ENCODE data around the gene TSGA10. TPM values are rescaled to one million over a fixed set of nuclear protein-coding genes. Genes with fewer than 3 reads are reported as not detected.

The TSGA10 gene
- total and polyA plus RNA-seq, 2 donors from 2014 or later = 5.3 to 16.1 TPM

DNA sequence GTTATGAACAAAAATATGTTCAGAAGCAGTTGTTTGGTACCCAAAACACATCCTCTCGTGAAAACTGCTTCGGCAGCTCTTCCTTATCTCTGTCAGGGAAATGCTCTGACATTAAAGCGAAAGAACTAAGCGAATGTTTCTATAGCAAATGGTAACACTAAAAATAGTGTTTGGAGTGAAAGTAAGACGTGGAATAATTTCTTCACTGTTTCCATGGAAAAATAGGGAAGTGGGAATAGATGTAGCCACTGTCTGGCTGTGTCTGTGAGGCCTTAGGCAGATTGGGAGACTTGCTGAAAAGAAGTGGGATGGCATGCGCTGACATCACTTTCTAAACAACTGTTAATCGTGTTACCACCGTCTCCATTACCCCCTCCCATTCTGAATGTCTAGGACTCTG is 207.2 kb downstream of the TSGA10 start:
- no peak overlapping the region for H3K4me3 ChIP-seq (ENCODE audit: low read length in 3 of 3)

More for the DNA sequence above, 207.2 kb downstream of the TSGA10 start:
- DNase-seq (no peak), FAIRE-seq (no peak)
- H3K9ac ChIP-seq (ENCODE audit: low read length in 3 of 3) = no peak overlapping the region
- intact Hi-C loops (cut with DNase I) = no loop called here
- TF ChIP-seq, protein P1, sequence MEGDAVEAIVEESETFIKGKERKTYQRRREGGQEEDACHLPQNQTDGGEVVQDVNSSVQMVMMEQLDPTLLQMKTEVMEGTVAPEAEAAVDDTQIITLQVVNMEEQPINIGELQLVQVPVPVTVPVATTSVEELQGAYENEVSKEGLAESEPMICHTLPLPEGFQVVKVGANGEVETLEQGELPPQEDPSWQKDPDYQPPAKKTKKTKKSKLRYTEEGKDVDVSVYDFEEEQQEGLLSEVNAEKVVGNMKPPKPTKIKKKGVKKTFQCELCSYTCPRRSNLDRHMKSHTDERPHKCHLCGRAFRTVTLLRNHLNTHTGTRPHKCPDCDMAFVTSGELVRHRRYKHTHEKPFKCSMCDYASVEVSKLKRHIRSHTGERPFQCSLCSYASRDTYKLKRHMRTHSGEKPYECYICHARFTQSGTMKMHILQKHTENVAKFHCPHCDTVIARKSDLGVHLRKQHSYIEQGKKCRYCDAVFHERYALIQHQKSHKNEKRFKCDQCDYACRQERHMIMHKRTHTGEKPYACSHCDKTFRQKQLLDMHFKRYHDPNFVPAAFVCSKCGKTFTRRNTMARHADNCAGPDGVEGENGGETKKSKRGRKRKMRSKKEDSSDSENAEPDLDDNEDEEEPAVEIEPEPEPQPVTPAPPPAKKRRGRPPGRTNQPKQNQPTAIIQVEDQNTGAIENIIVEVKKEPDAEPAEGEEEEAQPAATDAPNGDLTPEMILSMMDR (IDR thresholded peaks at IDR 0.05; ENCODE audit: borderline replicate concordance, extremely low read depth, insufficient read depth) = no peak
- no peak overlapping the region for H3K27ac ChIP-seq (ENCODE audit: low read depth in 2 of 2, low read length in 2 of 2)
- no peaks in the 10 kb centered on the region for H3K4me1 ChIP-seq (ENCODE audit: control insufficient read depth in 2 of 3, insufficient read depth in 2 of 3, low read depth in 1 of 3, low read length in 3 of 3)
- no peaks in the 10 kb centered on the region for H3K9me3 ChIP-seq (ENCODE audit: control insufficient read depth in 2 of 3, insufficient read depth in 1 of 3, low read length in 3 of 3)
- no peaks in the 10 kb centered on the region for H3K27me3 ChIP-seq (ENCODE audit: control insufficient read depth, insufficient read depth, low read length)
- H3K36me3 ChIP-seq (ENCODE audit: control insufficient read depth in 2 of 3, insufficient read depth in 3 of 3, low read length in 3 of 3) = no peaks in the 10 kb centered on the region

Other genes with a start within 250 kb of the TSGA10 start
- gene CRACDL, start 218.7 kb downstream of the TSGA10 start, total RNA-seq = 14.8 TPM
- gene CRACDL, start 218.7 kb downstream of the TSGA10 start, polyA plus RNA-seq (ENCODE audit: insufficient read depth, low read depth, low replicate concordance) = 4.3 TPM
- gene C2orf15, start 13.2 kb downstream of the TSGA10 start, total RNA-seq = 6.3 TPM
- gene C2orf15, start 13.2 kb downstream of the TSGA10 start, polyA plus RNA-seq (ENCODE audit: insufficient read depth, low read depth, low replicate concordance) = 6.6 TPM
- gene LIPT1, start within 50 bp of the TSGA10 start, total RNA-seq = 10.3 TPM
- gene LIPT1, start within 50 bp of the TSGA10 start, polyA plus RNA-seq (ENCODE audit: insufficient read depth, low read depth, low replicate concordance) = 12.2 TPM
- 29.1 TPM for gene MITD1, start 26.1 kb upstream of the TSGA10 start, total RNA-seq
- gene MITD1, start 26.1 kb upstream of the TSGA10 start, polyA plus RNA-seq (ENCODE audit: insufficient read depth, low read depth, low replicate concordance) = 38.0 TPM
- gene MRPL30, start 26.2 kb upstream of the TSGA10 start, total RNA-seq = 24.6 TPM
- 31.2 TPM for gene MRPL30, start 26.2 kb upstream of the TSGA10 start, polyA plus RNA-seq (ENCODE audit: insufficient read depth, low read depth, low replicate concordance)
- not detected for gene LYG2, start 100.7 kb upstream of the TSGA10 start, total RNA-seq
- not detected for gene LYG2, start 100.7 kb upstream of the TSGA10 start, polyA plus RNA-seq (ENCODE audit: insufficient read depth, low read depth, low replicate concordance)
- 21.0 TPM for gene LYG1, start 146.3 kb upstream of the TSGA10 start, total RNA-seq
- 35.0 TPM for gene LYG1, start 146.3 kb upstream of the TSGA10 start, polyA plus RNA-seq (ENCODE audit: insufficient read depth, low read depth, low replicate concordance)
- 31.7 TPM for gene TXNDC9, start 181.4 kb upstream of the TSGA10 start, total RNA-seq
- gene TXNDC9, start 181.4 kb upstream of the TSGA10 start, polyA plus RNA-seq (ENCODE audit: insufficient read depth, low read depth, low replicate concordance) = 38.7 TPM
- gene EIF5B, start 182.4 kb upstream of the TSGA10 start, total RNA-seq = 39.7 TPM
- gene EIF5B, start 182.4 kb upstream of the TSGA10 start, polyA plus RNA-seq (ENCODE audit: insufficient read depth, low read depth, low replicate concordance) = 36.9 TPM

Data from kidney (tissue), 14 donors.